H1 (cell line): Measurements from ENCODE around the gene PRRT4. TPM values are rescaled to one million over a fixed set of nuclear protein-coding genes. Genes with fewer than 3 reads are reported as not detected.

Experiments used
- CTCF ChIA-PET: fragments of 300-600 bp; sonication (Branson Sonifier 250); formaldehyde crosslinking; loops from one replicate; lab custom pipeline; 2021; ENCODE audit not compliant: partially characterized antibody; lab: Charles Lee
- POLR2A ChIA-PET: fragments of 300-600 bp; sonication (Branson Sonifier 250); formaldehyde crosslinking; loops from one replicate; lab custom pipeline; 2021; ENCODE audit warnings: inconsistent platforms; ENCODE audit not compliant: partially characterized antibody; lab: Charles Lee
- DNase-seq, 2 experiments: peaks; one replicate each; pipeline versions ENCODE4 v3.0.0 to v3.0.0-alpha.2; 2010 to 2022; ENCODE audit warnings: low spot score in 2 of 2, low read depth in 1 of 2, mixed read lengths in 1 of 2
- FAIRE-seq: peaks from 2 replicates; lab custom pipeline; 2011; peaks lifted over from hg19 to GRCh38; lab: Jason Lieb, UNC
- H2AFZ ChIP-seq: 2 replicates; pipeline ENCODE4 v1.8.1; 2012; ENCODE audit warnings: low read length, inconsistent platforms
- H2AK5ac ChIP-seq: 2 replicates; pipeline ENCODE4 v1.6.1; 2013; ENCODE audit warnings: low read depth, low read length
- H2BK120ac ChIP-seq: replicated peaks from 2 replicates; pipeline ENCODE3; 2013; ENCODE audit warnings: low read depth, low read length, inconsistent platforms
- H2BK12ac ChIP-seq: 2 replicates; pipeline ENCODE4 v1.6.1; 2013; ENCODE audit warnings: low read depth, low read length
- H2BK15ac ChIP-seq: 2 replicates; pipeline ENCODE4 v1.6.1; 2013; ENCODE audit warnings: low read length
- H2BK20ac ChIP-seq: 2 replicates; pipeline ENCODE4 v1.6.1; 2013; ENCODE audit warnings: low read length
- H2BK5ac ChIP-seq: 2 replicates; pipeline ENCODE4 v1.6.1; 2013; ENCODE audit warnings: low read depth, low read length
- H3K14ac ChIP-seq: 2 replicates; pipeline ENCODE4 v1.6.1; 2013; ENCODE audit warnings: inconsistent platforms; ENCODE audit not compliant: insufficient read length
- H3K18ac ChIP-seq: 2 replicates; pipeline ENCODE4 v1.6.1; 2013; ENCODE audit warnings: low read length; ENCODE audit errors: extremely low read depth
- H3K23ac ChIP-seq: 2 replicates; pipeline ENCODE4 v1.6.1; 2013; ENCODE audit warnings: inconsistent platforms; ENCODE audit not compliant: insufficient read length
- H3K23me2 ChIP-seq: 2 replicates; pipeline ENCODE4 v1.6.1; 2013; ENCODE audit warnings: low read depth, low read length
- H3K27ac ChIP-seq: 2 replicates; pipeline ENCODE4 v1.6.1; 2011; ENCODE audit warnings: low read depth, low read length, inconsistent platforms
- H3K27me3 ChIP-seq, 4 experiments: replicated peaks in 1 of 4; 1 replicate in 1 of 4; 2 replicates in 3 of 4; pipeline versions ENCODE4 v1.6.1 to v1.8.1; 2011 to 2013; ENCODE audit warnings: low read length in 3 of 4, mild to moderate bottlenecking in 3 of 4, inconsistent platforms in 2 of 4, mixed read lengths in 2 of 4, moderate library complexity in 1 of 4; ENCODE audit not compliant: control insufficient read depth in 3 of 4, insufficient read depth in 3 of 4; ENCODE audit errors: extremely low read depth in 1 of 4
- H3K36me3 ChIP-seq, 4 experiments: 2 replicates each; pipeline versions ENCODE4 v1.6.1 to v1.8.1; 2011 to 2013; ENCODE audit warnings: mild to moderate bottlenecking in 4 of 4, low read length in 3 of 4, moderate library complexity in 2 of 4, control low read depth in 1 of 4, inconsistent platforms in 1 of 4; ENCODE audit not compliant: insufficient read depth in 4 of 4, control insufficient read depth in 2 of 4
- H3K4ac ChIP-seq: replicated peaks from 2 replicates; pipeline ENCODE3; 2013; ENCODE audit warnings: low read length, low read depth, mixed read lengths, inconsistent platforms; ENCODE audit not compliant: insufficient read length
- H3K4me1 ChIP-seq, 4 experiments: replicated peaks in 1 of 4; 1 replicate in 1 of 4; 2 replicates in 3 of 4; pipeline versions ENCODE4 v1.6.1 to v1.8.1; 2011 to 2013; ENCODE audit warnings: low read length in 3 of 4, inconsistent platforms in 2 of 4, mixed read lengths in 1 of 4; ENCODE audit not compliant: insufficient read depth in 4 of 4, control insufficient read depth in 3 of 4
- H3K4me2 ChIP-seq, 2 experiments: 2 replicates each; pipeline versions ENCODE4 v1.6.1 to v1.8.1; 2011 to 2013; ENCODE audit warnings: low read depth in 2 of 2, low read length in 2 of 2, control low read depth in 1 of 2, inconsistent platforms in 1 of 2, mild to moderate bottlenecking in 1 of 2; ENCODE audit not compliant: insufficient read depth in 1 of 2
- H3K4me3 ChIP-seq, 4 experiments: fragments of 200-600, 300-600 bp in 1 of 4; sonication (generic), shearing (Covaris generic), sonication (Bioruptor Twin) in 1 of 4; 2 replicates each; pipeline versions ENCODE4 v1.5.1 to v1.8.1; 2011 to 2016; ENCODE audit warnings: low read length in 4 of 4, low read depth in 3 of 4, control low read depth in 2 of 4, inconsistent platforms in 2 of 4, mild to moderate bottlenecking in 2 of 4, mixed read lengths in 1 of 4, moderate library complexity in 1 of 4; ENCODE audit not compliant: insufficient read depth in 2 of 4; ENCODE audit errors: extremely low read depth in 1 of 4
- H3K56ac ChIP-seq: replicated peaks from 2 replicates; pipeline ENCODE3; 2013; ENCODE audit warnings: low read depth, mild to moderate bottlenecking, mixed read lengths, low read length, inconsistent platforms; ENCODE audit not compliant: insufficient read length
- H3K79me1 ChIP-seq: 2 replicates; pipeline ENCODE4 v1.6.1; 2013; ENCODE audit warnings: low read depth, low read length, control low read depth
- H3K79me2 ChIP-seq, 2 experiments: 2 replicates each; pipeline versions ENCODE4 v1.6.1 to v1.8.1; 2012 to 2013; ENCODE audit warnings: low read length in 2 of 2, mild to moderate bottlenecking in 2 of 2, inconsistent platforms in 1 of 2; ENCODE audit not compliant: insufficient read depth in 2 of 2, control insufficient read depth in 1 of 2
- H3K9ac ChIP-seq, 4 experiments: replicated peaks in 1 of 4; 1 replicate in 1 of 4; 2 replicates in 3 of 4; pipeline versions ENCODE4 v1.6.1 to v1.8.1; 2011 to 2013; ENCODE audit warnings: low read depth in 3 of 4, low read length in 3 of 4, control low read depth in 2 of 4, mild to moderate bottlenecking in 2 of 4, moderate library complexity in 2 of 4, inconsistent platforms in 1 of 4; ENCODE audit errors: extremely low read depth in 1 of 4
- H3K9me3 ChIP-seq, 2 experiments: 2 replicates each; pipeline versions ENCODE4 v1.6.1 to v1.8.1; 2012 to 2013; ENCODE audit warnings: mild to moderate bottlenecking in 2 of 2, moderate library complexity in 2 of 2, control low read depth in 1 of 2, inconsistent platforms in 1 of 2, low read depth in 1 of 2, low read length in 1 of 2, mixed read lengths in 1 of 2; ENCODE audit not compliant: insufficient read depth in 2 of 2
- H4K20me1 ChIP-seq, 2 experiments: replicated peaks in 1 of 2; 2 replicates each; pipeline versions ENCODE3 to v1.8.1; 2011 to 2013; ENCODE audit warnings: inconsistent platforms in 2 of 2, low read length in 2 of 2, mild to moderate bottlenecking in 1 of 2; ENCODE audit not compliant: insufficient read depth in 2 of 2, control insufficient read depth in 1 of 2
- H4K5ac ChIP-seq: 2 replicates; pipeline ENCODE4 v1.6.1; 2013; ENCODE audit warnings: low read length, low read depth, mixed read lengths, inconsistent platforms; ENCODE audit not compliant: insufficient read length
- H4K8ac ChIP-seq: 2 replicates; pipeline ENCODE4 v1.8.0; 2013; ENCODE audit warnings: mild to moderate bottlenecking, moderate library complexity, low read length, inconsistent platforms; ENCODE audit not compliant: insufficient read depth; ENCODE audit errors: extremely low read depth
- H4K91ac ChIP-seq: replicated peaks from 2 replicates; pipeline ENCODE3; 2013; ENCODE audit warnings: low read length, mixed read lengths, inconsistent platforms; ENCODE audit not compliant: insufficient read length
- BCL11A ChIP-seq, 2 experiments: IDR thresholded peaks; one replicate each; pipeline ENCODE4 v1.6.1; 2011; ENCODE audit warnings: low read depth in 2 of 2, low read length in 2 of 2, mild to moderate bottlenecking in 2 of 2
- CBX5 ChIP-seq: fragments of 300-800, 300-1000 bp; sonication (generic); IDR thresholded peaks from 2 replicates; pipeline ENCODE4 v1.7.1; 2016; ENCODE audit warnings: antibody characterized with exemption, low read length, low read depth
- E2F6 ChIP-seq: IDR thresholded peaks from 2 replicates; pipeline ENCODE4 v1.6.1; 2012; ENCODE audit warnings: inconsistent platforms
- EZH2 ChIP-seq: fragments of 200-600 bp; sonication (generic); IDR thresholded peaks from 2 replicates; pipeline ENCODE4 v1.7.1; 2012; ENCODE audit warnings: low read depth, mild to moderate bottlenecking, moderate library complexity, low read length, inconsistent platforms; ENCODE audit not compliant: severe bottlenecking
- NANOG ChIP-seq: IDR thresholded peaks from 2 replicates; pipeline ENCODE4 v1.6.1; 2011; ENCODE audit warnings: low read length, low read depth, mild to moderate bottlenecking, inconsistent platforms; ENCODE audit not compliant: insufficient read depth, poor library complexity, severe bottlenecking
- POLR2A ChIP-seq, 2 experiments: IDR thresholded peaks; 1 replicate in 1 of 2; 2 replicates in 1 of 2; pipeline ENCODE4 v1.6.1; 2011; ENCODE audit warnings: low read depth in 2 of 2, low read length in 2 of 2, mild to moderate bottlenecking in 2 of 2; ENCODE audit errors: control extremely low read depth in 1 of 2
- SIN3A ChIP-seq, 2 experiments: IDR thresholded peaks in 1 of 2; conservative IDR thresholded peaks in 1 of 2; 2 replicates each; pipeline ENCODE4 v1.6.1; 2011 to 2012; ENCODE audit warnings: low read length in 2 of 2, improper control_type of control experiment in 1 of 2, low read depth in 1 of 2, mild to moderate bottlenecking in 1 of 2
- SIX5 ChIP-seq: IDR thresholded peaks from 2 replicates; pipeline ENCODE4 v1.6.1; 2011; ENCODE audit warnings: mild to moderate bottlenecking, low read depth, low read length
- TAF1 ChIP-seq: IDR thresholded peaks from 2 replicates; pipeline ENCODE4 v1.6.1; 2011; ENCODE audit warnings: mild to moderate bottlenecking, low read depth, low read length
- ZNF274 ChIP-seq: IDR thresholded peaks from 2 replicates; pipeline ENCODE4 v1.7.0; 2012; ENCODE audit warnings: low read length, borderline replicate concordance; ENCODE audit errors: extremely low read depth
- WGBS, 2 experiments: shearing (Covaris generic) in 1 of 2; methylation state at CpG; one replicate each; pipeline versions ENCODE4 v1.1.6 to v1.1.7; 2013 to 2015; ENCODE audit warnings: low lambda C conversion rate in 2 of 2, mixed read lengths in 2 of 2, inconsistent platforms in 1 of 2, low coverage in 1 of 2, missing lambda C conversion rate in 1 of 2; ENCODE audit not compliant: insufficient replicate concordance in 2 of 2, insufficient coverage in 1 of 2, insufficient read length in 1 of 2; ENCODE audit errors: extremely low coverage in 1 of 2, missing lambda C conversion rate in 1 of 2; 5-methylcytosine and 5-hydroxymethylcytosine counted together
- polyA plus RNA-seq, 7 experiments: library from polyadenylated mRNA; depleted of rRNA in 3 of 7; stranded (reverse) in 5 of 7; unstranded in 2 of 7; fragments of >200 nt in 5 of 7; fragments of 200-250 nt in 2 of 7; gene quantifications; 1 replicate in 5 of 7; 2 replicates in 1 of 7; 4 replicates in 1 of 7; pipeline versions ENCODE4 v1.2.1 to v1.2.3, GENCODE V29; 2011 to 2013; ENCODE audit warnings: missing spikeins in 2 of 7, mixed read lengths in 2 of 7
- total RNA-seq: library from RNA; stranded (reverse); fragmentation: NEBNext Ultra II Directional; extraction: Animal tissue kit (Norgen Biotek cat#: 25700); gene quantifications from 2 replicates; pipeline ENCODE4 v1.2.1, GENCODE V29; 2021

Gene PRRT4
- total and polyA plus RNA-seq, 2 of the 8 experiments (the other 6 are each of a cell fraction or from before 2014, with no cell fraction given): 0.34 to 1.0 TPM

GRCh38 chr7:128409596-128410450, 48.3 kb upstream of the PRRT4 start, which contains the start of gene IMPDH1:
IMPDH1 (minus strand) TSS chr7:128409982; CDS start chr7:128409901, 81 bp downstream.
- Histone ChIP-seq H3K18ac (peak within 1 kb of the TSS; percentile 80), H3K9ac (peak within 1 kb of the TSS in 3 of 4 experiments; percentile 19 to 66 (median 49); a peak in 5 of 7 replicates), H3K4me3 (peak within 1 kb of the TSS; percentile 52 to 78 (median 64)), H3K79me1 (no peaks in the 10 kb centered on the region), H3K9me3 (no peaks in the 10 kb centered on the region), H3K4me1 (peaks cover 0 to 29% (median 22%) of the 10 kb centered on the region in 4 experiments; a peak in 6 of 7 replicates), H4K8ac (peak within 1 kb of the TSS; percentile 45; the same call in 1 of the 2 replicates), H3K14ac (no peak within 1 kb of the TSS), H3K23me2 (peaks cover 14% of the 10 kb centered on the region; the same call in 1 of the 2 replicates), H3K56ac (peak within 1 kb of the TSS; percentile 75), H2BK120ac (no peak within 1 kb of the TSS), H3K79me2 (no peaks in the 10 kb centered on the region), H3K4ac (no peak within 1 kb of the TSS), H4K91ac (no peak within 1 kb of the TSS), H4K20me1 (peaks cover 5 to 16% of the 10 kb centered on the region in 2 experiments), H3K36me3 (no peaks in the 10 kb centered on the region), H3K4me2 (peak within 1 kb of the TSS; percentile 94 to 95), H4K5ac (no peak within 1 kb of the TSS), H3K27me3 (peaks cover 33 to 71% (median 52%) of the 10 kb centered on the region in 4 experiments), H2AFZ (peak within 1 kb of the TSS; percentile 94), H2AK5ac (no peak within 1 kb of the TSS), H3K27ac (no peak within 1 kb of the TSS), H2BK15ac (no peak within 1 kb of the TSS), H2BK5ac (no peak within 1 kb of the TSS; the same call in 1 of the 2 replicates), H2BK20ac (no peak within 1 kb of the TSS), H2BK12ac (no peak within 1 kb of the TSS; the same call in 1 of the 2 replicates), H3K23ac (no peak within 1 kb of the TSS)
- POLR2A ChIA-PET: interaction anchor here (1.0 to 1.3 kb wide), 5 partner anchors 14 to 453 kb away, joined by 3 to 5 read pairs (median 3); no protein-coding TSS in a partner anchor
- CTCF ChIA-PET: interaction anchor here (0.6 to 24.8 kb wide), 10 partner anchors 8 to 64 kb away, joined by 3 to 348 read pairs (median 18); no protein-coding TSS in a partner anchor
- DNase-seq: peak in 1 of 2 experiments; percentile 97
- WGBS, 2 experiments: 2% methylated on average over 44 of the region's 87 CpGs; no CpG with 5 or more reads in 1 of the 2 experiments
- FAIRE-seq: no peak
- TF ChIP-seq POLR2A (IDR thresholded peaks at IDR 0.05; ENCODE audit: control extremely low read depth in 1 of 2, low read depth in 2 of 2, low read length in 2 of 2) (peak in 1 of 2 experiments; percentile 51; a peak in 1 of 3 replicates), SIN3A (conservative IDR thresholded peaks at IDR 0.05 in 1 of 2, IDR thresholded peaks at IDR 0.05 in 1 of 2; ENCODE audit: low read depth in 1 of 2, low read length in 2 of 2) (no peak; a peak in 1 of 4 replicates), CBX5 (no peak), NANOG (no peak), E2F6 (0 out of 2 replicates have a peak, but pooled peaks have one; percentile 32), SIX5 (no peak), TAF1 (peak; percentile 36; the same call in 1 of the 2 replicates), BCL11A (IDR thresholded peaks at IDR 0.05; ENCODE audit: low read depth in 2 of 2, low read length in 2 of 2) (no peak), EZH2 (no peak), ZNF274 (no peak)
